OCI-M2 (cell line): Measurements from ENCODE around the gene PGK1.
"Not testable (repeated sequence)": the region's sequence is repeated elsewhere in the genome, so short reads cannot be mapped to it uniquely, and the experiment has no call there.

Experiments used
- DNase-seq: peaks from one replicate; lab custom pipeline; 2025; ENCODE audit not compliant: unreplicated experiment; lab: John Stamatoyannopoulos, UW

PGK1 gene

DNA sequence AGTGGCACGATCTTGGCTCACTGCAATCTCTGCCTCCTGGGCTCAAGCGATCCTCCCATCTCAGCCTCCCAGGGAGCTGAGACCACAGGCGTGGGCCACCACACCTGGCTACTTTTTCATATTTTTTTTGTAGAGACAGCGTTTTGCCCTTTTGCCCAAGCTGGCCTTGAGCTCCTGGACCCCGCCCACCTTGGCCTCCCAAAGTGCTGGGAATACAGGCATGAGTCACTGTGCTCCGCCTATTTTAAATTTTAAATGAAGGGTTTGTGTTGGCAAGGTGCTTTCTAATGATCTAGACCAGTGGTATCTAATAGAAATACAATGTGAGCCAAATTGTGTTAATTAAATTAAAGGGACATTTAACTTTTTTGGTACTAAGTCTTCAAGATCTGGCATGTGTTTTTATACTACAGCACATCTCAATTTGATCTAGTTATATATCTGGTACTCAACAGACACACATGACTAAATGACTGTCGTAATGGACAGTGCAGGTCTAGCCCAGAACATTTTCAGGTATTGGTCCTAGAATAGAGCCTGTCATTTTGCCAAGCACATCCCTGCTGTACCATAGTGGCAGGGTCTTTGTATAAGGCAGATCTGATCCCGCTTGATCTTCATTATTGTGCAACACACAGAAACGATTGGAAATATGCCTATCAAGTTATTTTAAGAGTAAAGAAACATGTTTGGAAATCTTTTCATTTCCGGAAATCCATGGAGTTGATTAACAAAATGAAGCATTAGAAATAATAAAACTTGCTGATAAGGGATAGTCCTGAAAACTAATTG, 7.3 kb downstream of the PGK1 start:
- DNase-seq, result no peak

DNA sequence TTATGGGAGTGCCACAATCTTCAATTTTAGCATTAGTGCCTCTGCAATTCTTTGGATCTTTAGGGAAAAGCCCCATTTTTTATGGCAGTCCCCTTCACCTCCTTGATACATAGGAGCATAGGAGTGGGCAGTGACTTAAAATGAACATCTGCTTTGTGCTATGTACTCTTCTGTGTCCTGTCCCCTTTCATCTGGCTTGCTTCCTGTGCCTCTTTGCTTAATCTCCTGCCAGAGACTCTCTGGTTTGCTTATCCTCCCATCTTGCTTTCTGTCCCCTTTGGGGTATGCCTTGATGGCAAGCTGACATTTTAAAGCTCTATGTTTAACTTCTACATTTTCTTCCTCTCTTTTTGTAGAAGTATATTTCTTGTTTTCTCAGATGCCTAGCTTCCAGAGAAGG, 12.3 kb downstream of the PGK1 start:
- no peak for DNase-seq

- DNase-seq, result no peak
These were observed 12.7 kb downstream of the PGK1 start for GRCh38 chrX:78116766-78117165.

DNA sequence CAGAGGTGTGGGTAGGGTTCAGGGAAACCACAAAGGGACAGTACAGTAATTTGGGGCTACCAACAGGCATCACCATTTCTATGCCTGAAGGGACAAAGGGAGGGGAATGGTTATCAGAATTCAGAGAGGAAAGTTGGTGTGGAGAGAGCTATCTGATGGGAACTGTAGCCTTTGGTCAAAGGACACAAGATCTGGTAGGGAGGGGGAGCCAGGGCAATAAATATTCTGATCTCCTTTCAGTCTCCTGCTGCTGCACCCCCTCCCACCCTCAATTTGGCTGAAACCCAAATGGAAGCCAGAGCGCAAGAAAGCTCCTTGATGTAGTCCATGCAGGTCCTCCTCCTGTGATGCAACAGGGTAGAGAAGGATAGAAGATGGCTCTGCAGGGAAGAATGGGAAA, 14.6 kb downstream of the PGK1 start:
- DNase-seq, result no peak

GRCh38 chrX:78119521-78120227, 15.6 kb downstream of the PGK1 start:
- no peak for DNase-seq

- DNase-seq, result no peak
These were observed 19.1 kb downstream of the PGK1 start for GRCh38 chrX:78123190-78123589.

DNA sequence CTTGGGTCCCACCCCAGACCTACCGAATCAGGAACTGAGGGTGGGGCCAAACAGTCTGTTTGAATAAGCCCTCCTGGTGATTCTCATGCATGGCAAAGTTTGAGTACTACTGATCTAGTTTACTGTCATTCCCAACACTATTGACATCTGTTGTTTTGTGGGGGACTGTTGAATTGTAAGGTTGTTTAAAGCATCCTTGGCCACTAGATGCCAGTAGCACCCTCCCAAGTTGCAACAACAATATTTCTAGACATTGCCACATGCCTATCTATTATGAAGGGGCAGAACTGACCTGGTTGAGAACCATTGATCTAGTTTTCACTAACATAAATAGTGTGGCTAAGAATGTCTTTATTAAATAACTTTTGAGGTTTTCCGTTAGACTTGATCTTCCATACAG, 20.3 kb downstream of the PGK1 start:
- no peak for DNase-seq

DNA sequence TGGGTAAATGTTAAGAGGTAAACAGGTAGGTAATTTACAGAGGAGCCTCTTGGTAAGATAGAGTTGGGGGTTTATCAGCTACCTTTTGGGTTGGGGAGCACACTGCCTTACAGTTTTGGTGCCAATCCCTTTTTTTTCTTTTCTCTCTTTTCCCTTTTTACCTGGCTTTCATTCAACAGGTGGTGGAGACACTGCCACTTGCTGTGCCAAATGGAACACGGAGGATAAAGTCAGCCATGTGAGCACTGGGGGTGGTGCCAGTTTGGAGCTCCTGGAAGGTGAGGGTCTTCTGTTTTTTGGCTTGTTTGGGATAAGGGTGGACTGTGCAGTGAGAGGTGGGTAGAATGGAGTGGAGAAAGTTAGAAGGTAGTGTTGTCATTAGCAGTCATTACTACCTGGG, 21.1 kb downstream of the PGK1 start:
- DNase-seq, result no peak

DNA sequence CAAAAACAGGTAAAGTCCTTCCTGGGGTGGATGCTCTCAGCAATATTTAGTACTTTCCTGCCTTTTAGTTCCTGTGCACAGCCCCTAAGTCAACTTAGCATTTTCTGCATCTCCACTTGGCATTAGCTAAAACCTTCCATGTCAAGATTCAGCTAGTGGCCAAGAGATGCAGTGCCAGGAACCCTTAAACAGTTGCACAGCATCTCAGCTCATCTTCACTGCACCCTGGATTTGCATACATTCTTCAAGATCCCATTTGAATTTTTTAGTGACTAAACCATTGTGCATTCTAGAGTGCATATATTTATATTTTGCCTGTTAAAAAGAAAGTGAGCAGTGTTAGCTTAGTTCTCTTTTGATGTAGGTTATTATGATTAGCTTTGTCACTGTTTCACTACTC, 21.7 kb downstream of the PGK1 start:
- DNase-seq, result not testable (repeated sequence)

GRCh38 chrX:78129714-78130113, 25.7 kb downstream of the PGK1 start:
- DNase-seq, result no peak

- DNase-seq, result no peak
These were observed 26.3 kb downstream of the PGK1 start for GRCh38 chrX:78130396-78130795.

DNA sequence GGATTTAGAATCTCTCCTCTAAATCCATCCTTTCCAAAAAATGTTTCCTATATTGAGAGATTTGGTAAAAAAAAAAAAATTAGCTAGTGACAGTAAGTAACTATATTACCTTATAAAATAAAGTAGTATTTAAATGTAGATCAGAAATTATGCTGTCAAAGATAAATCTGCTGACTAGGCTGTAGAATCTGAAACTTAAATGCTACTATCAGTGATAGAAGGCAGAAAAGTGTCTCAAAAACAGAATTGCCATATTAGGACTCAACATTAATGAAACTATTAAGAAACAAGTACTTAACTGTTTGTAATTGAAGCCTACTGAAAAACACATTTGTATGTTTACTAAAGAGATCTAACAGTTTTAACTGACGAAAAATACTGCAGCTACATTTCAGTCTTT, 27.1 kb downstream of the PGK1 start:
- DNase-seq, result no peak

GRCh38 chrX:78133238-78133960, 29.4 kb downstream of the PGK1 start:
- DNase-seq, result no peak

DNA sequence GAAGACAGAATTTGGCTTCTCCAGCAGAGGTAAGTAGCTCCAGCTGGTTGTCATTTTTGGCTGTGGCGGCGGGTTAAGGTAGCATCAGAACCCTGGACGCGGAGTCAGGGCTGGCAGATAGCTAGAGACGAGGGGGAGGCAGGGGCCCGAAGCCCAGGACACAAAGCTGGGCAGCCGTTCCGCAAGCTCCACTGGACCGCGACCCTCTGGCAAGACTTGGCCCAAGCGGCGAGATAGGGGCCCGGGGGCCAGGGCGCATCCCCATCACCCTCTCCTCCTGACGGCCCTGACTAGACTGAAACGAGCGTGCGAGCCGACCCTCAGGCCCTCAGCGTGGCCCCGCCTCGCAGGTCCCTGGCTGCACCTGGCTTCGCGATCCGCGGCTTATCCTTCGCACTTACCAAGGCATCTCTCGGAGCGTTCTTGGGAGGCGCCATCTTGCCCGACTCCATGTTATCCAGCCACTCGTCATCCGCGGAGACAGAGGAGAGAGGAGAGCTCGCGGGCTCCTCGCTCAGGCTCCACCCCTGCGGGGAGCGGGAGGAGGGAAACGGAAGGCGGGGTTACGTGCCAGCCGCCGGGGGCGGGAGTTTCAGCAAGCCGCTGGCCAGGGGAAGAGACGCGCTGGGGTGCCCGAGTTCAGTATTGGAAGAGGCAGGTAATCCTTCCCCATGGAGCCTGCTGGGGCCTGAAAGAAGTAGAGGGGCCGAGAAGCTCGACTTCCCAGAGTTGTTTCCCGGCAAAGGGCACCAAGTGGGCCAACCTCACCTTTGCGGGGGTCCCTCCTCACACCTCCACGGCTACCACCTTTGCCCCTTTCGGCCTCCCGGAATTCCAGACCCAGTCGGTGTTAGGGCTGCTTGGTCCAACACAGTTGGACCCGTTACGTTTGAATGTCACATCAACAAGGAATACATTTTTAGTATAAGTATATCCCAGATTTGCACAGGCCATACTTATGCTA, 35.4 kb downstream of the PGK1 start, which contains the start of gene TAF9B:
Gene TAF9B, minus strand, starts transcription at position 491 of the 964 bp plus-strand sequence. Its CDS starts 39 bp downstream, at position 452.
- no peak for DNase-seq

GRCh38 chrX:78140206-78140605, 36.2 kb downstream of the PGK1 start:
- DNase-seq, result no peak

DNA sequence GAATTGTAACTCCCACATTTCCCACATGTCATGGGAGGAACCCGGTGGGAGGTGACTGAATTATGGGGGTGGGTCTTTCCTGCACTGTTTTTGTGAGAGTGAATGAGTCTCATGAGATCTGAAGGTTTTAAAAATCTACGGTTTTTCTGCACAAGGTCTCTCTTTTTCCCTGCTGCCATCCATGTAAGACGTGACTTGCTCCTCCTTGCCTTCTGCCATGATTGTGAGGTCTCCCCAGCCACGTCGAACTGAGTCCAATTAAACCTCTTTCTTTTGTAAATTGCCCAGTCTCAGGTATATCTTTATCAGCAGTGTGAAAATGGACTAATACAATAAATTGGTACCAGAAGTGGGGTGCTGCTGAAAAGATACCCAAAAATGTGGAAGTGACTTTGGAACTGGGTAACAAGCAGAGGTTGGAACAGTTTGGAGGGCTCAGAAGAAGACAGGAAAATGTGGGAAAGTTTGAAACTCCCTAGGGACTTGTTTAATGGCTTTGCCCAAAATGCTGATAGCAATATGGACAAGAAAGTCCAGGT, 43.0 kb downstream of the PGK1 start:
- DNase-seq, result not testable (repeated sequence)

DNA sequence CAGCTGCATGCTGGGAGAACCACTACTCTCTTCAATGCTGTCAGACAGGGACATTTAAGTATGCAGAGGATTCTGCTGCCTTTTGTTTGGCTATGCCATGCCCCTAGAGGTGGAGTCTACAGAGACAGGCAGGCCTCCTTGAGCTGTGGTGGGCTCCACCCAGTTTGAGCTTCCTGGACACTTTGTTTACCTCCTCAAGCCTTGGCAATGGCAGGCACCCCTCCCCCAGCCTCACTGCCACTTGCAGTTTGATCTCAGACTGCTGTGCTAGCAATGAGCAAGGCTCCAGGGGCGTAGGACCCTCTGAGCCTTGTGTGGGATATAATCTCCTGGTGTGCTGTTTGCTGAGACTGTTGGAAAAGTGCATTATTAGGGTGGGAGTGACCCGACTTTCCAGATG, 53.3 kb downstream of the PGK1 start:
- not testable (repeated sequence) for DNase-seq

DNA sequence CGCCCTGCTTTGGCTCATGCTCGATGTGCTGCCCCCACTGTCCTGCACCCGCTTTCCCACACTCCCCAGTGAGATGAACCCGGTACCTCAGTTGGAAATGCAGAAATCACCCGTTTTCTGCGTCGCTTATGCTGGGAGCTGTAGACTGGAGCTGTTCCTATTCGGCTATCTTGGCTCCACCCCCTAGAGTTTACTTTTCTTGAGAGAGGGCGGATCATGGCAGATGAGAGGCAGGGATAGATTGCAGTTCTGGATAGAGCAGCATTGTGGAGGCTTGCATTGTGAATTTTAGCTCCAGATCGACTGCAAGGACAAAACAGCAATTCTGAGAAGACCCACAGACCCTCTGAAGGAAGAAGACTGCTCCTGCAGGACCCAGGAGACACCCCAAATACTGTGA, 53.8 kb downstream of the PGK1 start:
- DNase-seq, result not testable (repeated sequence)

DNA sequence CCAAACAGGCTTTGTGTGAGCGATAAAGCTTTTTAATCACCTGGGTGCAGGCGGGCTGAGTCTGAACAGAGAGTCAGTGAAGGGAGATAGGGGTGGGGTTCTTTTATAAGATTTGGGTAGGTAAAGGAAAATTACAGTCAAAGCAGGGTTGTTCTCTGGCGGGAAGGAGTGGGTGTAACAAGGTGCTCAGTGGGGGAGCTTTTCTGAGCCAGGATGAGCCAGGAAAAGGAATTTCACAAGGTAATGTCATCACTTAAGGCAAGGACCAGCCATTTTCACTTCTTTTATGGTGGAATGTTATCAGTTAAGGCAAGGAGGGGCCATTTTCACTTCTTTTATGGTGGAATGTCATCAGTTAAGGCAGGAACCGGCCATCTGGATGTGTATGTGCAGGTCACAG, 56.7 kb downstream of the PGK1 start:
- not testable (repeated sequence) for DNase-seq

- DNase-seq, result not testable (repeated sequence)
These were observed 59.1 kb downstream of the PGK1 start for GRCh38 chrX:78163175-78163574.
